ENCODE measurements around the gene ETV1.

Gene ETV1

GRCh38 chr7:13882051-13882450 lies 107.4 kb downstream of the ETV1 start:
- H3K4me1 ChIP-seq (ENCODE audit: low read depth, poor library complexity, severe bottlenecking): no peaks in the 10 kb centered on the region
- no peaks in the 10 kb centered on the region for H3K27me3 ChIP-seq (ENCODE audit: insufficient read depth, low read depth)
- H4K20me1 ChIP-seq (ENCODE audit: insufficient read depth): no peaks in the 10 kb centered on the region
- no peak overlapping the region for H3K4me2 ChIP-seq
- H2AFZ ChIP-seq (ENCODE audit: low read depth): no peak overlapping the region
- no peak for TF ChIP-seq CTCF (conservative IDR thresholded peaks at IDR 0.05; ENCODE audit: low read depth, low read length)
- H3K27ac ChIP-seq: no peak overlapping the region
- no peaks in the 10 kb centered on the region for H3K79me2 ChIP-seq (ENCODE audit: insufficient read depth, low read depth)
- H3K36me3 ChIP-seq (ENCODE audit: insufficient read depth): no peaks in the 10 kb centered on the region
- no peak overlapping the region for H3K9ac ChIP-seq
- H3K4me3 ChIP-seq (IDR thresholded peaks at IDR 0.05; ENCODE audit: insufficient read depth, low read depth, low read length): no peak overlapping the region

GRCh38 chr7:13880789-13881188 lies 108.7 kb downstream of the ETV1 start:
- Histone ChIP-seq H3K4me1 (ENCODE audit: low read depth, poor library complexity, severe bottlenecking) (no peaks in the 10 kb centered on the region), H3K4me2 (no peak overlapping the region), H3K9ac (no peak overlapping the region), H3K4me3 (IDR thresholded peaks at IDR 0.05; ENCODE audit: insufficient read depth, low read depth, low read length) (no peak overlapping the region), H3K27ac (no peak overlapping the region), H3K36me3 (ENCODE audit: insufficient read depth) (no peaks in the 10 kb centered on the region), H3K27me3 (ENCODE audit: insufficient read depth, low read depth) (no peaks in the 10 kb centered on the region), H2AFZ (ENCODE audit: low read depth) (no peak overlapping the region), H3K79me2 (ENCODE audit: insufficient read depth, low read depth) (no peaks in the 10 kb centered on the region), H4K20me1 (ENCODE audit: insufficient read depth) (no peaks in the 10 kb centered on the region)
- TF ChIP-seq CTCF (conservative IDR thresholded peaks at IDR 0.05; ENCODE audit: low read depth, low read length): no peak

GRCh38 chr7:13879994-13880686 lies 109.3 kb downstream of the ETV1 start:
- H3K27ac ChIP-seq: no peak overlapping the region
- no peaks in the 10 kb centered on the region for H3K79me2 ChIP-seq (ENCODE audit: insufficient read depth, low read depth)
- no peak overlapping the region for H3K4me2 ChIP-seq
- H3K27me3 ChIP-seq (ENCODE audit: insufficient read depth, low read depth): no peaks in the 10 kb centered on the region
- H3K9ac ChIP-seq: no peak overlapping the region
- no peak overlapping the region for H2AFZ ChIP-seq (ENCODE audit: low read depth)
- TF ChIP-seq CTCF (conservative IDR thresholded peaks at IDR 0.05; ENCODE audit: low read depth, low read length): no peak
- H4K20me1 ChIP-seq (ENCODE audit: insufficient read depth): no peaks in the 10 kb centered on the region
- H3K36me3 ChIP-seq (ENCODE audit: insufficient read depth): no peaks in the 10 kb centered on the region
- H3K4me1 ChIP-seq (ENCODE audit: low read depth, poor library complexity, severe bottlenecking): no peaks in the 10 kb centered on the region
- H3K4me3 ChIP-seq (IDR thresholded peaks at IDR 0.05; ENCODE audit: insufficient read depth, low read depth, low read length): no peak overlapping the region

GRCh38 chr7:13879143-13879542 lies 110.3 kb downstream of the ETV1 start:
- H2AFZ ChIP-seq (ENCODE audit: low read depth): no peak overlapping the region
- H3K4me1 ChIP-seq (ENCODE audit: low read depth, poor library complexity, severe bottlenecking): no peaks in the 10 kb centered on the region
- H4K20me1 ChIP-seq (ENCODE audit: insufficient read depth): no peaks in the 10 kb centered on the region
- TF ChIP-seq CTCF (conservative IDR thresholded peaks at IDR 0.05; ENCODE audit: low read depth, low read length): no peak
- H3K79me2 ChIP-seq (ENCODE audit: insufficient read depth, low read depth): no peaks in the 10 kb centered on the region
- H3K4me3 ChIP-seq (IDR thresholded peaks at IDR 0.05; ENCODE audit: insufficient read depth, low read depth, low read length): no peak overlapping the region
- no peaks in the 10 kb centered on the region for H3K36me3 ChIP-seq (ENCODE audit: insufficient read depth)
- H3K4me2 ChIP-seq: no peak overlapping the region
- no peak overlapping the region for H3K9ac ChIP-seq
- H3K27me3 ChIP-seq (ENCODE audit: insufficient read depth, low read depth): no peaks in the 10 kb centered on the region
- no peak overlapping the region for H3K27ac ChIP-seq

Data from KMS-11 (cell line).